T-helper 2 cell (primary cell): ENCODE data around the gene MAPK4.
"Not testable (repeated sequence)": the region's sequence is repeated elsewhere in the genome, so short reads cannot be mapped to it uniquely, and the experiment has no call there.

Experiments
- DNase-seq, 5 experiments: peaks; one replicate each; pipeline versions ENCODE4 v3.0.0 to v3.0.0-alpha.2; 2012 to 2022

MAPK4 gene

GRCh38 chr18:50578030-50578429 lies 18.1 kb downstream of the MAPK4 start:
- DNase-seq: no peak

- DNase-seq: no peak
Observed at GRCh38 chr18:50578651-50579050, 18.8 kb downstream of the MAPK4 start.

GRCh38 chr18:50579061-50579774 lies 19.3 kb downstream of the MAPK4 start:
- DNase-seq: no peak

- DNase-seq: no peak
Observed at GRCh38 chr18:50581517-50581916, 21.6 kb downstream of the MAPK4 start.

- DNase-seq: no peak
Observed at GRCh38 chr18:50582500-50582899, 22.6 kb downstream of the MAPK4 start.

- no peak for DNase-seq
Observed at GRCh38 chr18:50586710-50587109, 26.8 kb downstream of the MAPK4 start.

GRCh38 chr18:50590593-50590992 lies 30.7 kb downstream of the MAPK4 start:
- no peak for DNase-seq

- DNase-seq: no peak
Observed at GRCh38 chr18:50594012-50594411, 34.1 kb downstream of the MAPK4 start.

- no peak for DNase-seq
Observed at GRCh38 chr18:50594942-50595341, 35.1 kb downstream of the MAPK4 start.

GRCh38 chr18:50602466-50602865 lies 42.6 kb downstream of the MAPK4 start:
- DNase-seq: no peak

GRCh38 chr18:50606609-50607008 lies 46.7 kb downstream of the MAPK4 start:
- DNase-seq: no peak

- no peak for DNase-seq
Observed at GRCh38 chr18:50607378-50607926, 47.6 kb downstream of the MAPK4 start.

- not testable (repeated sequence) for DNase-seq
Observed at GRCh38 chr18:50609171-50609570, 49.3 kb downstream of the MAPK4 start.

GRCh38 chr18:50610349-50610748 lies 50.5 kb downstream of the MAPK4 start:
- no peak for DNase-seq

GRCh38 chr18:50611529-50611941 lies 51.6 kb downstream of the MAPK4 start:
- no peak for DNase-seq

- no peak for DNase-seq
Observed at GRCh38 chr18:50614838-50615237, 55.0 kb downstream of the MAPK4 start.

GRCh38 chr18:50616484-50617048 lies 56.7 kb downstream of the MAPK4 start:
- DNase-seq: no peak

GRCh38 chr18:50619861-50620275 lies 60.0 kb downstream of the MAPK4 start:
- DNase-seq: no peak

GRCh38 chr18:50620319-50620718 lies 60.4 kb downstream of the MAPK4 start:
- no peak for DNase-seq

- DNase-seq: no peak
Observed at GRCh38 chr18:50621366-50621765, 61.5 kb downstream of the MAPK4 start.

GRCh38 chr18:50622320-50622719 lies 62.4 kb downstream of the MAPK4 start:
- DNase-seq: no peak

- no peak for DNase-seq
Observed at GRCh38 chr18:50622865-50623393, 63.0 kb downstream of the MAPK4 start.

- DNase-seq: no peak
Observed at GRCh38 chr18:50623694-50624352, 63.9 kb downstream of the MAPK4 start.

GRCh38 chr18:50624981-50625380 lies 65.1 kb downstream of the MAPK4 start:
- no peak for DNase-seq
